Measurements from ENCODE around the gene RBM15. TPM values are rescaled to one million over a fixed set of nuclear protein-coding genes. Genes with fewer than 3 reads are reported as not detected.

RBM15 gene
- total and polyA plus RNA-seq, 7 donors, result 1.9 to 32.0 (median 21.0) TPM

DNA sequence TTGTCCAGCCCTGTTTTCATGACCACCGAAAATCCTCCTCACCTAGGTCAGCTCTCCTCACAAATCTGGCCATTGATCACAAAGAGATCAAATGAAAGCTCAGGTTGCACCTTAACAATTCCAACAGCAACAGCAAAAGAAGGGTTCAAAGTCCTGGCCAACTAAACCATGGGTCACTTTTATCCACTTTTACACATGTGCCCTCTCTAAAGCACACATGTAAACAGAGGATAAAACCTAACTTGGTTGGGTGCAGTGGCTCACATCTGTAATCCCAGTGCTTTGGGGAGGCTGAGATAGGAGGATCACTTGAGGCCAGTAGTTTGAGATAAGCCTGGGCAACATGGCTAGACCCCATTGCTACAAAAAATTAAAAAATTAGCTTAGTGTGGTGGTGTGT, 3.9 kb upstream of the RBM15 start:
- no peaks in the 10 kb centered on the region for H3K27me3 ChIP-seq (ENCODE audit: insufficient read depth in 3 of 3, low read length in 2 of 3)
- WGBS, 3 donors, result 90 to 100% (median 95%) methylated on average over 1 of the region's 1 CpG
- intact Hi-C loops (cut with DNase I), result no loop called here

DNA sequence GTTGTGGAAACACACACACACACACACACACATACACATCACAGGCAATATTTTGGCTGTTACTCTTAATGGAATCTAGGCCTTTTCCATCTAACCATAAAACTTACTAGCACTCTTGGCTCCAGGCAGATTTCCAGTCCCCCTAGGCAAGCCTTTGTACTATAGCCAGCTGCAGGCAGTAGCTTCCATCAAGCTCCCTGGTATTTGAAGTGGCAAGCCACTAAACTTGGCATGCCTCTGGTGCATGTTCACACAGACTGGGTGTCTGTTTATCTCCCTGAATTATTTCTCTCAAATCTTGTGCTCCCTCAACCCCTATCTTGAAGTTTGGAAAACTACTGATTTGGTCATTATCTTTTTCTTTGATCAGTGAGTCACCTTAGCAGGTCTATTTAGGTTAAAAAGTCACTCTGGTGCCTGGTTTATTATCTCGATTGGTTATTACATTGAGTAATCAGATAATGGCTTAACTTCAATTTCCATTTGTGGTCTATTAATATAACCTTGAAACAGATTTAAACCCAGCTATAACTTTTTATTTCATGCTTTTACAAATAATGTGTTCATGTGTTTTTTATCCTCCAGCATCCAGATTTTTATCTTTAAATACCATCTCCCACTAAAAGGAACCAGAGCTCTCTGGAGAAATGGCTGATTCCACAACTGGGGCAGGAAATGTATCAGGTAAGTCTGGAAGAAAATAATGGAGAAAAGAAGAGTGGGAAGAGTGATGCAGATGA, 2.7 kb upstream of the RBM15 start:
- WGBS, 3 donors, result 62 to 76% (median 74%) methylated on average over 1 of the region's 1 CpG
- H3K9me3 ChIP-seq, result no peaks in the 10 kb centered on the region
- H3K27ac ChIP-seq, result peak overlapping the region; percentile 97

More for the DNA sequence above, 3.9 kb upstream of the RBM15 start:
- Histone ChIP-seq H3K27ac (no peak overlapping the region), H3K36me3 (ENCODE audit: insufficient read depth in 1 of 2, low read depth in 1 of 2) (no peaks in the 10 kb centered on the region), H3K4me3 (no peak overlapping the region), H3K4me1 (peaks cover 8% of the 10 kb centered on the region), H3K9me3 (no peaks in the 10 kb centered on the region)
- ATAC-seq, result no peak
- DNase-seq, result no peak
- TF ChIP-seq, protein P1, sequence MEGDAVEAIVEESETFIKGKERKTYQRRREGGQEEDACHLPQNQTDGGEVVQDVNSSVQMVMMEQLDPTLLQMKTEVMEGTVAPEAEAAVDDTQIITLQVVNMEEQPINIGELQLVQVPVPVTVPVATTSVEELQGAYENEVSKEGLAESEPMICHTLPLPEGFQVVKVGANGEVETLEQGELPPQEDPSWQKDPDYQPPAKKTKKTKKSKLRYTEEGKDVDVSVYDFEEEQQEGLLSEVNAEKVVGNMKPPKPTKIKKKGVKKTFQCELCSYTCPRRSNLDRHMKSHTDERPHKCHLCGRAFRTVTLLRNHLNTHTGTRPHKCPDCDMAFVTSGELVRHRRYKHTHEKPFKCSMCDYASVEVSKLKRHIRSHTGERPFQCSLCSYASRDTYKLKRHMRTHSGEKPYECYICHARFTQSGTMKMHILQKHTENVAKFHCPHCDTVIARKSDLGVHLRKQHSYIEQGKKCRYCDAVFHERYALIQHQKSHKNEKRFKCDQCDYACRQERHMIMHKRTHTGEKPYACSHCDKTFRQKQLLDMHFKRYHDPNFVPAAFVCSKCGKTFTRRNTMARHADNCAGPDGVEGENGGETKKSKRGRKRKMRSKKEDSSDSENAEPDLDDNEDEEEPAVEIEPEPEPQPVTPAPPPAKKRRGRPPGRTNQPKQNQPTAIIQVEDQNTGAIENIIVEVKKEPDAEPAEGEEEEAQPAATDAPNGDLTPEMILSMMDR (IDR thresholded peaks at IDR 0.05), result no peak

DNA sequence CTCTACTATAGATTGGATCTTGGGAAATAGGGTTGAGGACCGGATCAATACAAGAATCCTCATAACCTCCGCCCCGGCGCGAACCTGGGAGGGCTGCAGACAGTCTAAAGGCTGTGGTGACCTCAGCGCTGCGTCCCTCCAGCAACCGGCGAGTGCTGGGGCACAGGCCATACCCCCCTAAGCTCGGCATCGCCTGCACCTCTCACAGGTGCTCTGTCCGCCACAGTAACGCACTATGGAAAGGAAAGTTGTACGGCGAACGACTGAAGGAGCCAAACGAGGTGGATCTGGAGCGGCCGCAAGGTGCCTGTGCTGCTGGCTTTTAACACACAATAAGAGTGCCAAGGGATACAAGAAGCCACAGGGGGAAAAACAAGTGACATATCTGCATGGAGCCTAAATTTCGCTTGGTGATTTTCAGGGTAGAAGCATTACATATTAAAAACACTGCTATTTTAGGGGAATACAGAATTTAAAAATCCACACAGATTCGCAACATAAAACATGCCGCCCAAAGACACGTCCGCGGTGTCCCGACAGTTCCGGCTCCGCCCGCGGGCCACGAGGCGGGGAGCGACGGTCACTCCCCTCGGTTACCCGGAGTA, 1.4 kb upstream of the RBM15 start:
- H3K36me3 ChIP-seq (ENCODE audit: insufficient read depth in 1 of 2, low read depth in 1 of 2), result peaks cover 0 to 17% of the 10 kb centered on the region in 2 donors
- peak overlapping the region; percentile 93 for H3K4me3 ChIP-seq
- H3K27me3 ChIP-seq (ENCODE audit: insufficient read depth in 3 of 3, low read length in 2 of 3), result no peaks in the 10 kb centered on the region
- intact Hi-C loops (cut with DNase I), result loop anchor here in 1 of 2 donors (2.0 kb wide), 1 partner anchor 69 kb away; the partner anchor contains the start of gene LAMTOR5
- DNase-seq (peak; percentile 37 to 69), ATAC-seq (peak in 1 of 4 donors; percentile 3)
- peaks cover 33% of the 10 kb centered on the region for H3K4me1 ChIP-seq
- 0 to 1% (median 0%) methylated on average over 36 of the region's 36 CpGs for WGBS, 3 donors
- peak overlapping the region; percentile 97 for H3K27ac ChIP-seq
- TF ChIP-seq, protein P1 (IDR thresholded peaks at IDR 0.05), result no peak
- no peaks in the 10 kb centered on the region for H3K9me3 ChIP-seq

More for the DNA sequence above, 2.7 kb upstream of the RBM15 start:
- TF ChIP-seq, protein P1 (IDR thresholded peaks at IDR 0.05), result no peak
- no peak overlapping the region for H3K4me3 ChIP-seq
- DNase-seq (no peak), ATAC-seq (no peak)
- peaks cover 0 to 10% of the 10 kb centered on the region in 2 donors for H3K36me3 ChIP-seq (ENCODE audit: insufficient read depth in 1 of 2, low read depth in 1 of 2)
- peaks cover 19% of the 10 kb centered on the region for H3K4me1 ChIP-seq
- H3K27me3 ChIP-seq (ENCODE audit: insufficient read depth in 3 of 3, low read length in 2 of 3), result no peaks in the 10 kb centered on the region
- intact Hi-C loops (cut with DNase I), result no loop called here

DNA sequence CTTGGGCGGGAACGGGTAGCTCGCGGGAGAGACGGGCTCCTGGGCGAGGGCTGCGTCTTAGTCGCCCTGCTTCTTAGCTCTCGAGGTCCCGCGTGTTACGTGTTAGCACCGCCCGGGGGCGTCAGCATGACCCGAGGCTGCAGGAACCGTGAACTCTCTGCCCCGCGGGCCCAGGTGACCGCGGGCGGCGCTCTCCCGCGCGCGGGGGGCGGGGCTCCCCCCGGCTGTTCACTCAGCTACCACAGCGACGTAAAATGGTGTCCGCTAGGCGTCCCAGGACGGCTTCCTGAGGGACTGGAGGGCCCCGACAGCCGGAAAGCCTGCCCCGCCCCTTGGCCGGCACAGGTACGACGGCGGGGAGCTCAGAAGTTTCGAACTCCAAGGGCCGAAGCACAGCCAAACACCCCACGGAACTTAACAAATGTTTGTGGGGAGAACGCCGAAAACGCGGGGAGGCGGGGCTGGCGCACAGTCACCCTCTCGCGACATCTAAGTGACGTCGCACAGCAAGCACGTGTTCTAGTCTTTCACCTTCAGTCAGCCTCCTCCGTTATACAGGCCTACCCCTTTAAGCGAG, 780 bp upstream of the RBM15 start:
- Histone ChIP-seq H3K9me3 (no peaks in the 10 kb centered on the region), H3K27me3 (ENCODE audit: insufficient read depth in 3 of 3, low read length in 2 of 3) (no peaks in the 10 kb centered on the region), H3K27ac (peak overlapping the region; percentile 97), H3K4me1 (peaks cover 38% of the 10 kb centered on the region), H3K4me3 (peak overlapping the region; percentile 93), H3K36me3 (ENCODE audit: insufficient read depth in 1 of 2, low read depth in 1 of 2) (peaks cover 0 to 17% of the 10 kb centered on the region in 2 donors)
- 0 to 1% (median 0%) methylated on average over 51 to 57 of the region's 57 CpGs for WGBS, 3 donors
- TF ChIP-seq, protein P1 (IDR thresholded peaks at IDR 0.05), result peak; percentile 64
- DNase-seq (peak; percentile 92 to 97), ATAC-seq (peak; percentile 86 to 89 (median 86))
- intact Hi-C loops (cut with DNase I), result loop anchor here in 1 of 2 donors (2.0 kb wide), 1 partner anchor 68 kb away; the partner anchor contains the start of gene LAMTOR5
